GM10248 (cell line): ENCODE data around the gene KCNQ1.

ENCODE experiments used
- CTCF ChIA-PET: fragments of 300-600 bp; sonication (Branson Sonifier 250); formaldehyde crosslinking; extraction: SDS; loops from one replicate; lab custom pipeline; 2021; ENCODE audit warnings: antibody characterized with exemption; lab: Yijun Ruan, JAX
- POLR2A ChIA-PET: fragments of 350-650 bp; sonication (Branson Sonifier 250); formaldehyde crosslinking; extraction: SDS; loops from one replicate; lab custom pipeline; 2020; ENCODE audit warnings: antibody characterized with exemption; lab: Yijun Ruan, JAX
- DNase-seq: peaks from one replicate; pipeline ENCODE4 v3.0.0; 2012; ENCODE audit errors: extremely low spot score
- TF ChIP-seq, protein P1 (sequence below): IDR thresholded peaks from 2 replicates; pipeline ENCODE4 v1.5.1; 2012; ENCODE audit warnings: mild to moderate bottlenecking, low read depth; ENCODE audit errors: extremely low read depth, missing control alignments, control extremely low read depth

Gene KCNQ1

DNA sequence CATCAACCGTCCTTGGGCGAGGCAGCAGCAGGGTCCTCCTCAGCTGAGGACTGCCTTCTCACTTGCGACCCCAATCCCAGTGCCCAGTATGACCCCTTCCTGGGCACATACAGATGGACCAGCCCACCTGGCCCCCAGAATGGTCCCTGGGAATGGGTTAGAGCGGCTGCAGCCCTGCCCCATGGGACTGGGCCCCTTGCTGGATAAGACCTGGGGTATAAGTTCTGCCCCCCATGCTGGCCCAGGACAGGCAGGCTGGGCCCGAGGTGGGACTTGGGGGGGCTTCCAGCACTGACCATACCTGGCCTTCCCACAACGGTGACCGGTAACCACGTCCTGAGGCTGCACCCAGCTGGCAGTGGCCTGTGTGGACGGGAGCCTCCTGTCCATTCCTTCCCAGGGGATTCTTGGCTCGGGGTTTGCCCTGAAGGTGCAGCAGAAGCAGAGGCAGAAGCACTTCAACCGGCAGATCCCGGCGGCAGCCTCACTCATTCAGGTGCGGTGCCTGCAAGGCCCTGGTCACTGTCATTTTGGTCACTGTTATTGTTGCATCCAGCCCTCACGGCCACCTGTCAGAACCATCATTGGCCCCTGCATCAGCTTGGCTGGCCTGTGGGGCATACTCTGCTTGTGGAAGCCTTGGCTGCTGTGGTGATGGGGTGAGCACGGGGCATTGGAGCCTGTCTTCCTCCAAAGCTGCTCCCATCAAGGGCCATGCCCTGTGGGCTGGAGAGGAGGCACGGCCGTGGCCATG, 140.2 kb downstream of the KCNQ1 start:
- TF ChIP-seq, protein P1, sequence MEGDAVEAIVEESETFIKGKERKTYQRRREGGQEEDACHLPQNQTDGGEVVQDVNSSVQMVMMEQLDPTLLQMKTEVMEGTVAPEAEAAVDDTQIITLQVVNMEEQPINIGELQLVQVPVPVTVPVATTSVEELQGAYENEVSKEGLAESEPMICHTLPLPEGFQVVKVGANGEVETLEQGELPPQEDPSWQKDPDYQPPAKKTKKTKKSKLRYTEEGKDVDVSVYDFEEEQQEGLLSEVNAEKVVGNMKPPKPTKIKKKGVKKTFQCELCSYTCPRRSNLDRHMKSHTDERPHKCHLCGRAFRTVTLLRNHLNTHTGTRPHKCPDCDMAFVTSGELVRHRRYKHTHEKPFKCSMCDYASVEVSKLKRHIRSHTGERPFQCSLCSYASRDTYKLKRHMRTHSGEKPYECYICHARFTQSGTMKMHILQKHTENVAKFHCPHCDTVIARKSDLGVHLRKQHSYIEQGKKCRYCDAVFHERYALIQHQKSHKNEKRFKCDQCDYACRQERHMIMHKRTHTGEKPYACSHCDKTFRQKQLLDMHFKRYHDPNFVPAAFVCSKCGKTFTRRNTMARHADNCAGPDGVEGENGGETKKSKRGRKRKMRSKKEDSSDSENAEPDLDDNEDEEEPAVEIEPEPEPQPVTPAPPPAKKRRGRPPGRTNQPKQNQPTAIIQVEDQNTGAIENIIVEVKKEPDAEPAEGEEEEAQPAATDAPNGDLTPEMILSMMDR: no peak
- ChIA-PET CTCF (no interaction called here), POLR2A (no interaction called here)
- no peak for DNase-seq

DNA sequence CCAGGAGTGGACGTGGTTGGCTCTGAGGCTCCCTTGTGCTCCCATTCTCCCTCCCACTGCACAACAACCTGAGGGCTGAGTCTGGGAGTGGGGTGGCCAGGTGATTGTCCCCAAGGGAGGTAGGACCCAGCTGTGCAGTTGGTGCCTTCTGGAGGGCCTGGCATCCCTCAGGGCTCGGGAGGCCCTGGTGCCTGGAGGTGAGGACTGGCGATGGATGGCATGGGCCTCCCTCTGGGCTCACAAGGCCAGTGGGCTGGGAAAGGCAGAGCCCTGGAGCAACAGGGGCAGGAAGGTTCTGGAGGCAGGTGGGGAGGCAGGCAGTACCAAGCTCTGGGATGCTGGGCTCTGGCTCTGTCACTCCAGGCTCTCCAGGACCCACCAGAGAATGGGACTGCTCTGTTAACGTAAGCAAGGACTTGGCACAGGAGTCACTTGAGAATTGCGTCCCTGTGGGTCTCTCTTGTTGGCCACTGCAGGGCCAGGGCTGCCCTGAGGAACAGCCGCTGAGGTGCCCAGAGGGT, 140.8 kb downstream of the KCNQ1 start:
- POLR2A ChIA-PET: no interaction called here
- peak; percentile 6 for DNase-seq
- CTCF ChIA-PET: no interaction called here
- TF ChIP-seq, protein P1: no peak

GRCh38 chr11:2586087-2586792, 141.4 kb downstream of the KCNQ1 start:
- DNase-seq: peak; percentile 8
- POLR2A ChIA-PET: no interaction called here
- TF ChIP-seq, protein P1: no peak
- CTCF ChIA-PET: no interaction called here

- DNase-seq: peak; percentile 13
- ChIA-PET CTCF (no interaction called here), POLR2A (no interaction called here)
- TF ChIP-seq, protein P1: no peak
Observed at GRCh38 chr11:2586793-2587131, 142.0 kb downstream of the KCNQ1 start.

DNA sequence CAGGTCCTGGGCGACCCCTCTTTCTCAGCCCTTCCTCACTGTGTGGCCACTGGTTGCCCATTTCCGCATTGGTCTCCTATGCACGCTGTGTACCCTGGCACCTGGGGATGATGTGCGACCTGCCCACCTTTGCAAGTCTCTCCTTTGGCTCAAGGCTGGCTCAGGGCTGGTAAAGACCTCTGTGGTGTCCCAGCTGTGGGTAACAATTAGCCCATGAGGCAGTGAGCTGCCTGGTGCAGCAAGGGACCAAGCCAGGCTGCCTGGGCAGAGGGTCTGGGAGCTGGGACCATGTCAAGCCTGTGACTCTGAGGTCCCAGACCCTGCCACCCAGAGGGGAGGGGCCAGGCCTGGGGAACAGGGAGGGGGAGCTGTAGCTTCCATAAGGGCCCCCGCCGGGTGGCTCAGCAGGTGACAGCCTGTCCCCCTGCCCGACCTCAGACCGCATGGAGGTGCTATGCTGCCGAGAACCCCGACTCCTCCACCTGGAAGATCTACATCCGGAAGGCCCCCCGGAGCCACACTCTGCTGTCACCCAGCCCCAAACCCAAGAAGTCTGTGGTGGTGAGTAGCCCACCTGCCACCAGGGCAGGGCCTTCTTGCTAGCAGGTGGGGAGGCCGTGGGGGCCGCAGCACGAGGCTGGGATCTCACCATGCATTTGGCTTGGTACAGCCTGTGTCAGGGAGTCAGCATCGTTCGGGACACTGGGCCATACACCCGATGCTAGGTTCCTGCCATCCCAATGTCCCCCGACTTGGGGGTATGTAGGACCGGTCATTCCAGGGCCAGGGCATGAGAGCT, 142.5 kb downstream of the KCNQ1 start:
- ChIA-PET CTCF (no interaction called here), POLR2A (no interaction called here)
- peak; percentile 10 for DNase-seq
- TF ChIP-seq, protein P1: no peak
